ENCODE measurements around the gene IQSEC2.

- TF ChIP-seq POLR2A (IDR thresholded peaks at IDR 0.05; ENCODE audit: low read depth) = no peak
- TF ChIP-seq EP300 (IDR thresholded peaks at IDR 0.05) = no peak
- no peak for TF ChIP-seq CTCF (IDR thresholded peaks at IDR 0.05)
These were observed 44.3 kb downstream of the IQSEC2 start for GRCh38 chrX:53237056-53237455.

Data from esophagus muscularis mucosa (tissue), 4 donors.